Measurements from ENCODE around the gene TAOK3. TPM values are rescaled to one million over a fixed set of nuclear protein-coding genes. Genes with fewer than 3 reads are reported as not detected.

The TAOK3 gene
- total and polyA plus RNA-seq, 2 of the 8 experiments (the other 6 are each of a cell fraction or from before 2014, with no cell fraction given): 5.2 to 9.3 TPM

- no peak for TF ChIP-seq ATF2 (IDR thresholded peaks at IDR 0.05; ENCODE audit: low read length)
- no peak for TF ChIP-seq TCF12 (IDR thresholded peaks at IDR 0.05; ENCODE audit: low read depth, low read length)
- no peak for TF ChIP-seq TAF7 (optimal IDR thresholded peaks at IDR 0.05; ENCODE audit: borderline replicate concordance, low read depth, low read length)
- TF ChIP-seq EZH2 (IDR thresholded peaks at IDR 0.05; ENCODE audit: low read depth, low read length, severe bottlenecking): no peak
- TF ChIP-seq FOSL1 (IDR thresholded peaks at IDR 0.05; ENCODE audit: insufficient read depth, low read depth, low read length): no peak
Observed at GRCh38 chr12:118353721-118354120, 19.0 kb downstream of the TAOK3 start (continued).
